Adrenal gland (tissue), 5 donors: Measurements from ENCODE around the gene PHOX2A.

Source experiments
- POLR2A ChIP-seq, 2 donors: fragments of 450-650 bp; IDR thresholded peaks; one replicate each; pipeline ENCODE4 v1.6.1; 2017; ENCODE audit warnings: antibody characterized with exemption in 2 of 2, mild to moderate bottlenecking in 2 of 2, moderate library complexity in 1 of 2
- TF ChIP-seq, protein P1 (sequence below), 6 experiments: fragments of 450-650 bp in 4 of 6; fragments of 200-600 bp in 2 of 6; sonication (generic) in 1 of 6; IDR thresholded peaks; 1 replicate in 5 of 6; 2 replicates in 1 of 6; pipeline versions ENCODE4 v1.5.1 to v1.8.0; 2016 to 2021; ENCODE audit warnings: antibody characterized with exemption in 6 of 6, mild to moderate bottlenecking in 2 of 6, moderate library complexity in 1 of 6
- donor health status: DM: no; HTN: no; CAD: no.

DNA sequence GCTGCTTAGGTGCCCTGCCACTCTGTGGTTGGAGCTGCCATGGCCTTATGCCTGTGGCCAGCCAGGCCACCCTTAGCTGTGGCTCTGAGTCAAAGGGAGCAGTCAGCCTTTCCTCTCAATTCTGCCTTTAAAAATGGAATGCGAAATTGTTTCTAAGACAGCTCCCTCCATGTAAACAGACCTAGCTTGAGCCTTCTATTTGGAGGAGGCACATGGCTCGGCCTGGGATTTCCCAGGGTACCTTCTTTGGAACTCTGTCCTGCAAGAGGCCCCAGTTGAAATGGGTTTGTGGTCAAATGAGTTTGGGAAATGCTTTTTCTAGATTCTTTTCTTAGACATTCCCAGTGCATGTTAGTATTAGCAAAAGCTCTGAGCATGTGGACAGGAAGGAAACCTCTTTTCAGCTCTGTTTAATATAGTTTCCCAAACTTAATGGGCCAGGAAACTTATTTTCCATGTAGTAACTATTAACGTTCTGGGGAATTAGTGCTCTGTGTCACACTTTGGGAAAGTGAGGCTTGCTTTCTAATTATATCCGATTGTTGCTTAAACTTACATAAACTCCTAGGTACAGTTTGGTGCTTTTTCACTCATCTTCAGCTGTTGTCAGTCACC lies 7.8 kb downstream of the PHOX2A start:
- TF ChIP-seq, protein P1, sequence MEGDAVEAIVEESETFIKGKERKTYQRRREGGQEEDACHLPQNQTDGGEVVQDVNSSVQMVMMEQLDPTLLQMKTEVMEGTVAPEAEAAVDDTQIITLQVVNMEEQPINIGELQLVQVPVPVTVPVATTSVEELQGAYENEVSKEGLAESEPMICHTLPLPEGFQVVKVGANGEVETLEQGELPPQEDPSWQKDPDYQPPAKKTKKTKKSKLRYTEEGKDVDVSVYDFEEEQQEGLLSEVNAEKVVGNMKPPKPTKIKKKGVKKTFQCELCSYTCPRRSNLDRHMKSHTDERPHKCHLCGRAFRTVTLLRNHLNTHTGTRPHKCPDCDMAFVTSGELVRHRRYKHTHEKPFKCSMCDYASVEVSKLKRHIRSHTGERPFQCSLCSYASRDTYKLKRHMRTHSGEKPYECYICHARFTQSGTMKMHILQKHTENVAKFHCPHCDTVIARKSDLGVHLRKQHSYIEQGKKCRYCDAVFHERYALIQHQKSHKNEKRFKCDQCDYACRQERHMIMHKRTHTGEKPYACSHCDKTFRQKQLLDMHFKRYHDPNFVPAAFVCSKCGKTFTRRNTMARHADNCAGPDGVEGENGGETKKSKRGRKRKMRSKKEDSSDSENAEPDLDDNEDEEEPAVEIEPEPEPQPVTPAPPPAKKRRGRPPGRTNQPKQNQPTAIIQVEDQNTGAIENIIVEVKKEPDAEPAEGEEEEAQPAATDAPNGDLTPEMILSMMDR (IDR thresholded peaks at IDR 0.05), result no peak
- TF ChIP-seq POLR2A (IDR thresholded peaks at IDR 0.05), result no peak
